Measurements from ENCODE around the gene TK1.

DNA sequence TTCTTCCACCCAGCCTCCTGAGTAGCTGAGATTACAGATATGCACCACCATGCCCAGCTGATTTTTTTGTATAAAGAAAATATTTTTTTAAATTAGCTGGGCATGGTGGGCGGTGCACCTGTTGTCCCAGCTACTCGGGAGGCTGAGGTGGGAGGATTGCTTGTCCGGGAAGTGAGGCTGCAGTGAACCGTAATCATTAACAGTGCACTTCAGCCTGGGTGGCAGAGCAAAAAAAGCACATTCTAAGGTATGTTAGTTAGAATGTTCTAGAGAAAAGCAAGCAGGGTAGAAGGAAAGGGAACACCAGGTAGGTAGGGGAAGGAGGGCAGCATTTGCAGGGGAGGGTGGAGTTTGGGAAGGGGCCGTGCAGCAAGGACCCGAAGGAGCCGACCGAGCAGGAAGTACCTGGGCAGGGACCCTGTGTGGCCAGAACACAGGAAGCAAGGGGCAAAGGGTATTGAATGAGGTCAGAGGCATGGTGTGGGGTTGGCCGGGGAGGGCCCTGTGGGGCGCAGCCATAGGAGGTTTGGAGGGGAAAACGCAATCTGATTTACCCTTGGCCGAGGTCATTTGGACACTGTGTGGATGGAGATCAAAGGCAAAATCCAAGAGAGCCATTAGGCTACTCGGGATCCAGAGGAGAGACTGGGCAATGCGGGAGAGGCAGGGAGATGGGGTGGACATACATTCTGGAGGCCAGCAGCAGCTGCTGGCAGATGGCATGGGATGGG, 38.4 kb downstream of the TK1 start:
- TF ChIP-seq CTCF (IDR thresholded peaks at IDR 0.05) (no peak), EP300 (IDR thresholded peaks at IDR 0.05) (no peak), POLR2AphosphoS5 (IDR thresholded peaks at IDR 0.05) (no peak), POLR2A (IDR thresholded peaks at IDR 0.05) (no peak)

All from suprapubic skin (tissue), 4 donors.